GM19397 (cell line): Measurements from ENCODE around the gene SLFNL1.
A peak's percentile ranks its signal among the peaks of the same experiment; 100 is the strongest.

Experiments
- ATAC-seq: cut with Tn5 transposase; IDR thresholded peaks from one replicate; pipeline ENCODE4 v1.9.1; 2021; ENCODE audit warnings: mild to moderate bottlenecking, moderate library complexity; ENCODE audit not compliant: unreplicated experiment

Gene SLFNL1

DNA sequence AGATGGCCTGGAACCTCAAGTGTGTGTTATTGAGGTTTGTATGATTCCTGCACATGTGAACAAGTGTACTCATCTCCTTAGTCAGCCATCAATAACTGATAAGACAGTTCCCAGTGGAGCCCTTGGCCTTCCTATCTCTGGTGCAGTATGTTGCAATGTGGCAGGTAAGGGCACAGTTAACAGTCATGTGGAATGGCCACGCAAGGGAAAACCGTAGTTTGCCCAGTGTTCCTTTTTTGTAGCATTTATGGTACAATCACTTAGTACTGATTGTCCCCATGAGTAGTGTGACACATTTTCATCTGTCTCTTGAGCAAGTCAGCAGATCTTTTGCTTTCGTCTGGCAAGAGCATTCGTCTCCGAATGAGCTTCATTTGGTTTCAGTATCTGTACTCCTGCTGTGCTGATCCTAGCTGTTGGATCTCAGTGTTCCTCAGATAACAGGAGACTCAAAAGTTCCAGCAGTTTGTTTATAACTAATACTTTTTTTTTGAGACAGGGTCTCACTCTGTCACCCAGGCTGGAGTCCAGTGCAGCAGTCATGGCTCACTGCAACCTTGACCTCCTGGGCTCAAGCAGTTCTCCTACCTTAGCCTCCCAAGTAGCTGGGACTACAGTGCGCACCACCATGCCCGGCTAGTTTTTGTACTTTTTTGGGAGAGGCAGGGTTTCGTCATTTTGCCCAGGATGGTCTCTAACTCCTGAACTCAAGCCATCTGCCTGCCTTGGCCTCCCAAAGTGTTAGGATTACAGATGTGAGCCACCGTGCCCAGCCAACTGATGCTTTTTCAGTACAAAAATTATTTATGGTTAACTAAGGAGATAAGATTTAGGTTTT is 33.9 kb downstream of the SLFNL1 start:
- ATAC-seq = no peak

DNA sequence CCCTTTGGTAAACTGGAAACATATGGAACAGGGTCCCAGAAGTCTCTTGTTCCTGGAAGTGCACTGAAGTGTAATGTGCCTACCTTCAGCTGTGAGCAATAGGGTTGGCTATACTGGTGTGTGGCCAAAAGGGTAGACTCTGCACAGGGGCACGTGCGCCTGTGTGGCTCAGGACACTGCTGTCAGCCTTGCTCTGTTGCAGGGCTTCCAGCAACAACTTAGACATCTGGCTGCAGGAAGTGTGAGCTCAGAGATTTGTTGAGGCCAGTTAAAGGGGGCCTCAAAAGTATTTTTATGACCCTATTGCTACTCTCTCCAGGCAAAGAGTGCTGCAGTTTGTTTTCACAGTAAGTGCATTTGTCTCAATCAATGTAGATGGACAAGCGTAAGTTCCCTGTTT is 34.6 kb downstream of the SLFNL1 start:
- no peak for ATAC-seq

DNA sequence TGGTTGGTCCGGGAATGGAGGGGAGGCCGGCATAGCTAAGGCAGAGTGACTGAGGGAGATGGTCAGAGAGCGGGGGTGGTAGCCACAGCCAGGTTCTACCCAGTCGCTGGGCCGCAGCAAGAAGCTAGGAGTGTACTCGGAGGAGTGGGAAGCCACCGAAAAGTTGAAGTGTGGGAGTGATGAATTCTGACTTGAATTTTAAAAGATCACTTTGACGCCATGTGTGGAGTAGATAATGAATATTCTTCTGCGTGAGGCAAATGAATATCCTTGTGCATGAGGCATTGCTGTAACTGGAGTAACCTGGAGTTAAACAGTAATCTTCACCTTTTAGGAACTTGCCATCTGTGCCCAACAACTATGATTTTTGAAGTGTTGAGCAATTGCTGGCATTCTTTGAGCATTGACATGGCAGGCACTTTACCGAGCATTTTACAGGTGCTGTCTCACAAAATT is 35.2 kb downstream of the SLFNL1 start:
- no peak for ATAC-seq

DNA sequence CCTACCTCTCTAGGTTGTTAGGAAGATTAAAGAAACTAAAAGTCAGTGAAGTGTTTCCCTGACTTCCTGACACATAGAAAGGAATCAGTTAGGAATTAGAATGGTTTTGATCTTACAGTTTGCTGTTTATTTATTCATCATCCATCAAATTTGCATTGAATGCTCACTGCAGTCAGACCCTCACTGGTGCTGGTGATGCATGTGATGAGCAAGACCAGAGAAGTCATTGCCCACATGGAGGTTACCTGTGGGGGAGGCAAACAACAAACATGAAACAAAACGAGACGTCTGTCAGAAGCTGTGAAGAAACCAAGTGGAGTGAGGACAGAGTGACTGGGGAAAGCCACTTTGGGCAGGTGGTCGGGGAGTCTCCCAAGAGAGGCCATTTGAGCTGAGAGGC is 35.6 kb downstream of the SLFNL1 start:
- no peak for ATAC-seq

DNA sequence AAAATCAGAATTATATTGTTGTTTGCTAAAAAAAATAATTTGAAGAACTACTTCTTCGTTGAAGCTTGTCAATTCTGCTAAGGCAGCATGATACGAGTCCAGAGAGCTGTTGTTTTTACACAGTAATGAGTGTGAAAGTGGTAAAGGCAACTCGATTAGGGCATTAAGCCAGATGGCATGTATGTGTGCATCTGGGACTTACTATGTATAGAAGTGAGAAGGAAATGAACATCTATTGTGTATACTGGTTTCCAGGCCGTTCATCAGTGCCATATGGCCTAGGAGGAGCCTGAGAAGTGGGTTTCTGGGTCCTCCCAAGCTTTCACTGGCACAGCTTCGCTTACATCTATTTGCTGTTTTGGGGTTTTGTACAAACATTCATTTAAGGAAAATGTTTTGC is 36.4 kb downstream of the SLFNL1 start:
- ATAC-seq = no peak

- ATAC-seq = no peak
Measured at GRCh38 chr1:40984531-40984930, 37.0 kb downstream of the SLFNL1 start.

DNA sequence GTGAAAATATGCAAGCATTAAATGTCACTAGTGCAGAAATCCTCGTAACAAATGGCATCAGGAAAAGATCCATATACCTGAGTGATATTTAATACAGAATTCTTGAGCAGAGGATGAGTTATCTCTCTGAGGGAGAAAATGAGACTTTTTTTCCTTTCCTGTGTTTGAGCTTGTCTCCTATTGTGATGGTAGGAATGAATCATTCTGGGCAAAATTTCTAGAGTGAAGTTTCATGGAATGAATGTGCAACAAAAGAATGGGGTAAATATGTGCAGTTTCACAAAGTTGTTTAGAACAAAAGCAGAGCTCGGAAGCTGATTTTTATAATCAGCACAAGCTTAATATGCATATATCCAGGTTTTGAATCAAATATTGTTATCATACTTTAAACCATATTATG is 37.5 kb downstream of the SLFNL1 start:
- ATAC-seq = no peak

GRCh38 chr1:40983286-40983685 is 38.2 kb downstream of the SLFNL1 start:
- no peak for ATAC-seq

GRCh38 chr1:40982721-40983120 is 38.8 kb downstream of the SLFNL1 start:
- no peak for ATAC-seq

- ATAC-seq = no peak
Measured at GRCh38 chr1:40981691-40982448, 39.7 kb downstream of the SLFNL1 start.

- peak; percentile 8 for ATAC-seq
Measured at GRCh38 chr1:40980453-40981121, 40.9 kb downstream of the SLFNL1 start.

GRCh38 chr1:40980068-40980452 is 41.5 kb downstream of the SLFNL1 start:
- peak; percentile 30 for ATAC-seq

DNA sequence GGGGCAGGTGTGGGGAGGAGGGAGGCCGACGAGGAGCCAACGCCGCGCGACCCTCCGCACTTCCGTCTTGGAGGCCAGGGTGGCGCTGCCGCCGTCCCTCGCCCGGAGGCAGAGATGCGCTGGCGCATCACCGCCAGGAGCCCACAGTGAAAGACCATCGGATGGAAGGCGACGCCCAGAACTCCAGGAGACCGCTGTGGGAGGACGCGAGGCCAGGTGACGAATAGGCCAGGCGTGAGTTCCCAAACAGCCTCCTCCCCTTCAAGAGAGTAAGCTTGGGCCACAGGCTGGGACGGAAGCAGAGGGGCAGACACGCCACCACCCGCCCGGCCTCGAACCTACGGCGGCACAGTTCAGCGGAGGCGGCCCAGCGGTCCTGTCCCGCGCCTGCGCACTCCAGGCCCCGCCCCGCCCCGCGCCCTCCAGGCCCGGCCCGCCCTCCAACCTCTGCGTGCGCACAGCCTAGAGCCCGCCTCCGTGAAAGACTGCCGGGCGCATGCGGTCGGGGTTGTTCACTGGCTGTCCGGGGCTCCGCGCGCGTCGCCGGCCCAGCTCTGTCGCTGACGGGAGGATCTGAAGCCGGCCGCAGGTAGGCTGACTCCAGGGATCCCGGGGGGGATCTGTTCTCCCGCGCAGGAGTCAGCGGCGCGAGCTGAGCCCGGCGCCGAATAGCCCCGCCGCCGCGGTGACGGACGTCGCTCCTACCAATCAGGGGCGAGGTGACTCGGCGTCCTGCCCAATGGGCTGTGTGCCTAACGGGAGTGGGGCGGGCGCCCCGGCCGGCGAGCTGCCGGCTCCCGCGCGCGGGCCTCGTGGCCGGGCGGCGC is 42.1 kb downstream of the SLFNL1 start, which contains the start of gene CTPS1:
CTPS1 (plus strand) TSS at position 456 of the 827 bp plus-strand sequence. CDS start 3,595 bp downstream, outside the sequence.
- peak; percentile 92 for ATAC-seq

- no peak for ATAC-seq
Measured at GRCh38 chr1:40978886-40979240, 42.7 kb downstream of the SLFNL1 start.

GRCh38 chr1:40977716-40978115 is 43.8 kb downstream of the SLFNL1 start:
- no peak for ATAC-seq

GRCh38 chr1:40976952-40977690 is 44.4 kb downstream of the SLFNL1 start:
- no peak for ATAC-seq

DNA sequence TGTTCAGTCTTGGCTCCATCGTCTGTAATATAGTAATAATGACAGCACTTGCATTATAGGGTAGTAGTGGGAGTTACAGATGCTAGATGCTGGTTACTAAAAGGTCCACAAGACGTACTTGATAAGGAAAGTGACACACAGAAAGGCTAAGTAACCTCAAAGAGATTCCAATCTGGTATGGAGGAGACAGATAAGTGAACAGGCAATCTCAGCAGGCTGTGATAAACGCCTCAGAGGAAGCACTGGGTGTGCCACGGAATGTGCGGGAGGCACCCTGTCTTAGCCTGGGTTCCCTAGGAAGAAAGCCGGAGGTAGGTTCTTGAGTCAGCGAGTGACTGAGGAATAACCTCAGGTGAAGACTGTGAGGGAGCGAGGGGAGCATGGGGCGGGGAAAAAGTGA is 46.6 kb downstream of the SLFNL1 start:
- no peak for ATAC-seq

GRCh38 chr1:40973912-40974311 is 47.6 kb downstream of the SLFNL1 start:
- no peak for ATAC-seq

- no peak for ATAC-seq
Measured at GRCh38 chr1:40971966-40972365, 49.6 kb downstream of the SLFNL1 start.

DNA sequence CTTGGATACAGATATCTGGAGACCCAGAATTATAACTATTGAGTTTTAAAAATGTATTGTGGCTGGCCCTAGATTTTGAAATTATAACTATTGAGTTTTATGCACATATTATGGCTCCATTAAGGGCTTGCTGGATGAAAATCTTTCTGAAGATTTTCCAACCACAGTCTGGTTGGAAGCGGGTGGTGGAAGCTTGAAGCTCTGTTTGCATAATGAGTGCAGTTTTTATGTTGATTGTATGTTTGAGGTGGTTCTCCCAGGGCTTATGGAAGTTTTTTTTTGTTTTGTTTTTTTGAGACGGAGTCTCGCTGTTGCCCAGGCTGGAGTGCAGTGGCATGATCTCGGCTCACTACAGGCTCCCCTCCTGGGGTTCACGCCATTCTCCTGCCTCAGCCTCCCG is 52.1 kb downstream of the SLFNL1 start:
- ATAC-seq = no peak
